Measurements from ENCODE around the gene SMIM43.
A peak's percentile ranks its signal among the peaks of the same experiment; 100 is the strongest.
"Not testable (repeated sequence)": the region's sequence is repeated elsewhere in the genome, so short reads cannot be mapped to it uniquely, and the experiment has no call there.

Gene SMIM43

GRCh38 chr4:121776610-121777401 is 11.8 kb upstream of the SMIM43 start:
- H3K27me3 ChIP-seq (ENCODE audit: control insufficient read depth, insufficient read depth, low read length), result no peaks in the 10 kb centered on the region
- no peaks in the 10 kb centered on the region for H3K36me3 ChIP-seq (ENCODE audit: control insufficient read depth, insufficient read depth, low read length)
- no peak overlapping the region for H3K4me3 ChIP-seq (ENCODE audit: low read length)
- H3K27ac ChIP-seq (ENCODE audit: low read depth, low read length), result no peak overlapping the region
- H3K9ac ChIP-seq (ENCODE audit: low read length), result no peak overlapping the region
- H3K4me1 ChIP-seq (ENCODE audit: control insufficient read depth, insufficient read depth, low read length), result no peaks in the 10 kb centered on the region

- H3K27me3 ChIP-seq (ENCODE audit: control insufficient read depth, insufficient read depth, low read length), result no peaks in the 10 kb centered on the region
- H3K27ac ChIP-seq (ENCODE audit: low read depth, low read length), result no peak overlapping the region
- no peaks in the 10 kb centered on the region for H3K36me3 ChIP-seq (ENCODE audit: control insufficient read depth, insufficient read depth, low read length)
- no peak overlapping the region for H3K4me3 ChIP-seq (ENCODE audit: low read length)
- no peak overlapping the region for H3K9ac ChIP-seq (ENCODE audit: low read length)
- H3K4me1 ChIP-seq (ENCODE audit: control insufficient read depth, insufficient read depth, low read length), result no peaks in the 10 kb centered on the region
Observed at GRCh38 chr4:121773883-121774282, 8.9 kb upstream of the SMIM43 start.

- no peak overlapping the region for H3K27ac ChIP-seq (ENCODE audit: low read depth, low read length)
- H3K4me3 ChIP-seq (ENCODE audit: low read length), result no peak overlapping the region
- no peaks in the 10 kb centered on the region for H3K36me3 ChIP-seq (ENCODE audit: control insufficient read depth, insufficient read depth, low read length)
- H3K27me3 ChIP-seq (ENCODE audit: control insufficient read depth, insufficient read depth, low read length), result no peaks in the 10 kb centered on the region
- H3K4me1 ChIP-seq (ENCODE audit: control insufficient read depth, insufficient read depth, low read length), result no peaks in the 10 kb centered on the region
- no peak overlapping the region for H3K9ac ChIP-seq (ENCODE audit: low read length)
Observed at GRCh38 chr4:121771869-121772268, 6.9 kb upstream of the SMIM43 start.

GRCh38 chr4:121769341-121769740 is 4.4 kb upstream of the SMIM43 start:
- Histone ChIP-seq H3K27ac (ENCODE audit: low read depth, low read length) (no peak overlapping the region), H3K27me3 (ENCODE audit: control insufficient read depth, insufficient read depth, low read length) (no peaks in the 10 kb centered on the region), H3K9ac (ENCODE audit: low read length) (no peak overlapping the region), H3K36me3 (ENCODE audit: control insufficient read depth, insufficient read depth, low read length) (no peaks in the 10 kb centered on the region), H3K4me3 (ENCODE audit: low read length) (no peak overlapping the region), H3K4me1 (ENCODE audit: control insufficient read depth, insufficient read depth, low read length) (no peaks in the 10 kb centered on the region)

- no peaks in the 10 kb centered on the region for H3K4me1 ChIP-seq (ENCODE audit: control insufficient read depth, insufficient read depth, low read length)
- no peak overlapping the region for H3K4me3 ChIP-seq (ENCODE audit: low read length)
- H3K27ac ChIP-seq (ENCODE audit: low read depth, low read length), result no peak overlapping the region
- H3K9ac ChIP-seq (ENCODE audit: low read length), result no peak overlapping the region
- H3K27me3 ChIP-seq (ENCODE audit: control insufficient read depth, insufficient read depth, low read length), result no peaks in the 10 kb centered on the region
- H3K36me3 ChIP-seq (ENCODE audit: control insufficient read depth, insufficient read depth, low read length), result no peaks in the 10 kb centered on the region
Observed at GRCh38 chr4:121767166-121767565, 2.2 kb upstream of the SMIM43 start.

- no peaks in the 10 kb centered on the region for H3K36me3 ChIP-seq (ENCODE audit: control insufficient read depth, insufficient read depth, low read length)
- no peak overlapping the region for H3K27ac ChIP-seq (ENCODE audit: low read depth, low read length)
- H3K4me1 ChIP-seq (ENCODE audit: control insufficient read depth, insufficient read depth, low read length), result no peaks in the 10 kb centered on the region
- no peaks in the 10 kb centered on the region for H3K27me3 ChIP-seq (ENCODE audit: control insufficient read depth, insufficient read depth, low read length)
- H3K9ac ChIP-seq (ENCODE audit: low read length), result no peak overlapping the region
- H3K4me3 ChIP-seq (ENCODE audit: low read length), result no peak overlapping the region
Observed at GRCh38 chr4:121765971-121766538, 1.1 kb upstream of the SMIM43 start.

- Histone ChIP-seq H3K27ac (ENCODE audit: low read depth, low read length) (no peak overlapping the region), H3K4me3 (ENCODE audit: low read length) (peak overlapping the region; percentile 43), H3K27me3 (ENCODE audit: control insufficient read depth, insufficient read depth, low read length) (no peaks in the 10 kb centered on the region), H3K4me1 (ENCODE audit: control insufficient read depth, insufficient read depth, low read length) (no peaks in the 10 kb centered on the region), H3K9ac (ENCODE audit: low read length) (no peak overlapping the region), H3K36me3 (ENCODE audit: control insufficient read depth, insufficient read depth, low read length) (no peaks in the 10 kb centered on the region)
Observed at GRCh38 chr4:121765368-121765705, 373 bp upstream of the SMIM43 start.

GRCh38 chr4:121764303-121764701 is 662 bp downstream of the SMIM43 start:
- Histone ChIP-seq H3K4me1 (ENCODE audit: control insufficient read depth, insufficient read depth, low read length) (no peaks in the 10 kb centered on the region), H3K36me3 (ENCODE audit: control insufficient read depth, insufficient read depth, low read length) (no peaks in the 10 kb centered on the region), H3K4me3 (ENCODE audit: low read length) (no peak overlapping the region), H3K27me3 (ENCODE audit: control insufficient read depth, insufficient read depth, low read length) (no peaks in the 10 kb centered on the region), H3K27ac (ENCODE audit: low read depth, low read length) (no peak overlapping the region), H3K9ac (ENCODE audit: low read length) (no peak overlapping the region)

GRCh38 chr4:121760205-121760604 is 4.8 kb downstream of the SMIM43 start:
- no peaks in the 10 kb centered on the region for H3K27me3 ChIP-seq (ENCODE audit: control insufficient read depth, insufficient read depth, low read length)
- no peak overlapping the region for H3K9ac ChIP-seq (ENCODE audit: low read length)
- H3K36me3 ChIP-seq (ENCODE audit: control insufficient read depth, insufficient read depth, low read length), result no peaks in the 10 kb centered on the region
- no peak overlapping the region for H3K27ac ChIP-seq (ENCODE audit: low read depth, low read length)
- H3K4me3 ChIP-seq (ENCODE audit: low read length), result no peak overlapping the region
- no peaks in the 10 kb centered on the region for H3K4me1 ChIP-seq (ENCODE audit: control insufficient read depth, insufficient read depth, low read length)

GRCh38 chr4:121758925-121759568 is 5.9 kb downstream of the SMIM43 start:
- no peak overlapping the region for H3K4me3 ChIP-seq (ENCODE audit: low read length)
- no peaks in the 10 kb centered on the region for H3K36me3 ChIP-seq (ENCODE audit: control insufficient read depth, insufficient read depth, low read length)
- no peak overlapping the region for H3K27ac ChIP-seq (ENCODE audit: low read depth, low read length)
- no peaks in the 10 kb centered on the region for H3K4me1 ChIP-seq (ENCODE audit: control insufficient read depth, insufficient read depth, low read length)
- H3K27me3 ChIP-seq (ENCODE audit: control insufficient read depth, insufficient read depth, low read length), result no peaks in the 10 kb centered on the region
- H3K9ac ChIP-seq (ENCODE audit: low read length), result no peak overlapping the region

GRCh38 chr4:121752142-121752541 is 12.8 kb downstream of the SMIM43 start:
- H3K4me3 ChIP-seq (ENCODE audit: low read length); H3K9ac ChIP-seq (ENCODE audit: low read length); H3K27ac ChIP-seq (ENCODE audit: low read depth, low read length); H3K36me3 ChIP-seq (ENCODE audit: control insufficient read depth, insufficient read depth, low read length); H3K4me1 ChIP-seq (ENCODE audit: control insufficient read depth, insufficient read depth, low read length); H3K27me3 ChIP-seq (ENCODE audit: control insufficient read depth, insufficient read depth, low read length): not testable (repeated sequence)

- Histone ChIP-seq H3K4me3 (ENCODE audit: low read length) (no peak overlapping the region), H3K27ac (ENCODE audit: low read depth, low read length) (no peak overlapping the region), H3K9ac (ENCODE audit: low read length) (no peak overlapping the region), H3K27me3 (ENCODE audit: control insufficient read depth, insufficient read depth, low read length) (no peaks in the 10 kb centered on the region), H3K4me1 (ENCODE audit: control insufficient read depth, insufficient read depth, low read length) (no peaks in the 10 kb centered on the region), H3K36me3 (ENCODE audit: control insufficient read depth, insufficient read depth, low read length) (no peaks in the 10 kb centered on the region)
Observed at GRCh38 chr4:121749225-121749624, 15.7 kb downstream of the SMIM43 start.

GRCh38 chr4:121742794-121743193 is 22.2 kb downstream of the SMIM43 start:
- no peak overlapping the region for H3K27ac ChIP-seq (ENCODE audit: low read depth, low read length)
- no peaks in the 10 kb centered on the region for H3K27me3 ChIP-seq (ENCODE audit: control insufficient read depth, insufficient read depth, low read length)
- no peaks in the 10 kb centered on the region for H3K4me1 ChIP-seq (ENCODE audit: control insufficient read depth, insufficient read depth, low read length)
- H3K36me3 ChIP-seq (ENCODE audit: control insufficient read depth, insufficient read depth, low read length), result no peaks in the 10 kb centered on the region
- H3K9ac ChIP-seq (ENCODE audit: low read length), result no peak overlapping the region
- H3K4me3 ChIP-seq (ENCODE audit: low read length), result no peak overlapping the region

Measured in rectal smooth muscle tissue (tissue), 1 donor.